A549 (cell line): ENCODE measurements around the gene HMG20A.

Source experiments
- CTCF ChIP-seq: fragments of >200 bp; sonication (Bioruptor Twin); formaldehyde crosslinking; IDR thresholded peaks from 3 replicates; pipeline ENCODE4 v1.5.1; 2016
- FOSL2 ChIP-seq, 2 experiments: fragments of 450-650 bp in 1 of 2; fragments of >200 bp in 1 of 2; sonication (Bioruptor Twin) in 1 of 2; formaldehyde crosslinking; IDR thresholded peaks; 2 replicates each; pipeline versions ENCODE4 v1.5.0 to v1.6.1; 2016 to 2020; ENCODE audit warnings: mild to moderate bottlenecking in 1 of 2, moderate library complexity in 1 of 2
- JUN ChIP-seq, 2 experiments: fragments of >200 bp; sonication (Bioruptor Twin); formaldehyde crosslinking; IDR thresholded peaks; 2 replicates in 1 of 2; 3 replicates in 1 of 2; pipeline ENCODE4 v1.6.1; 2016 to 2017
- RAD21 ChIP-seq, 2 experiments: fragments of >200 bp in 1 of 2; sonication (Bioruptor Twin) in 1 of 2; formaldehyde crosslinking in 1 of 2; IDR thresholded peaks in 1 of 2; conservative IDR thresholded peaks in 1 of 2; 2 replicates in 1 of 2; 3 replicates in 1 of 2; pipeline ENCODE4 v1.6.1; 2012 to 2018; ENCODE audit warnings: inconsistent platforms in 1 of 2

DNA sequence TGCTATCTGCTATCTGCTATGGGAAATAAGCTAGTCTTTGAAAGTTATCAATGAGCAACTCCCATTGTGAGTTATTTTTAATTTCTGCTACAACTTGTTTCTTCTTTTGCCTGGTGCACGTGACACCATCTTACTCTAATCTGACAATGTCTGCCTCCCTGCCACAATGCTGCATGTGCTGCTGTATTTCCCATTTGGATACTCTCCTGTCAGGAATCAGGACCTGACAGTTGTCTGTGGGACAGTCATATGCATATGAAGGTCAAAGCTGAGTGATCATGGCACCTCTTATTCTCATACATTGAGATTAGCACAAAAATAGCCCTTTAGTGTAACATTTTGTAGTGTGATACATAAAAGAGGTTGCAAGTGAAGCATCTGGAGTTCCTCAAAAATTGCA, 45.8 kb downstream of the HMG20A start:
- no peak for TF ChIP-seq CTCF
- no peak for TF ChIP-seq JUN (IDR thresholded peaks at IDR 0.05)
- no peak for TF ChIP-seq RAD21 (conservative IDR thresholded peaks at IDR 0.05 in 1 of 2, IDR thresholded peaks at IDR 0.05 in 1 of 2)
- no peak for TF ChIP-seq FOSL2 (IDR thresholded peaks at IDR 0.05)
- no peak for TF ChIP-seq FOSL2 (CRISPR knock-in tag; IDR thresholded peaks at IDR 0.05)
